RWPE2 (cell line): ENCODE data around the gene PHF1.
A peak's percentile ranks its signal among the peaks of the same experiment; 100 is the strongest.

Experiments used
- ATAC-seq: fragments of 200-7000 bp; cut with Tn5 transposase; 3 replicates; pipeline ENCODE4 v1.9.1; 2021; ENCODE audit warnings: low read depth
- DNase-seq: peaks from one replicate; pipeline ENCODE4 v3.0.0-alpha.2; 2020; ENCODE audit warnings: low spot score
- H3K27ac ChIP-seq: fragments of 450-650 bp; 2 replicates; pipeline ENCODE4 v1.5.1; 2017; ENCODE audit warnings: mild to moderate bottlenecking; ENCODE audit not compliant: poor library complexity, severe bottlenecking
- H3K27me3 ChIP-seq: fragments of 250-450 bp; sonication (Bioruptor Pico); 2 replicates; pipeline ENCODE4 v1.5.1; 2021; ENCODE audit warnings: mild to moderate bottlenecking, moderate library complexity; ENCODE audit not compliant: insufficient read depth, poor library complexity, severe bottlenecking
- H3K36me3 ChIP-seq: fragments of 250-450 bp; sonication (Bioruptor Pico); 2 replicates; pipeline ENCODE4 v1.5.1; 2020; ENCODE audit warnings: low read depth, mild to moderate bottlenecking, moderate library complexity
- H3K4me1 ChIP-seq: fragments of 250-450 bp; sonication (Bioruptor Pico); 2 replicates; pipeline ENCODE4 v1.5.1; 2021; ENCODE audit warnings: mild to moderate bottlenecking, moderate library complexity; ENCODE audit not compliant: insufficient read depth, poor library complexity, severe bottlenecking
- H3K4me3 ChIP-seq: fragments of 250-450 bp; sonication (Bioruptor Pico); 2 replicates; pipeline ENCODE4 v1.5.1; 2021; ENCODE audit warnings: mild to moderate bottlenecking, moderate library complexity; ENCODE audit not compliant: severe bottlenecking
- H3K9me3 ChIP-seq: fragments of 250-450 bp; sonication (Bioruptor Pico); 2 replicates; pipeline ENCODE4 v1.5.1; 2021; ENCODE audit warnings: mild to moderate bottlenecking, moderate library complexity; ENCODE audit not compliant: severe bottlenecking
- TF ChIP-seq, protein P1 (sequence below): fragments of 450-650 bp; IDR thresholded peaks from one replicate; pipeline ENCODE4 v1.5.1; 2017; ENCODE audit warnings: mild to moderate bottlenecking, moderate library complexity; ENCODE audit not compliant: poor library complexity, severe bottlenecking

The PHF1 gene

DNA sequence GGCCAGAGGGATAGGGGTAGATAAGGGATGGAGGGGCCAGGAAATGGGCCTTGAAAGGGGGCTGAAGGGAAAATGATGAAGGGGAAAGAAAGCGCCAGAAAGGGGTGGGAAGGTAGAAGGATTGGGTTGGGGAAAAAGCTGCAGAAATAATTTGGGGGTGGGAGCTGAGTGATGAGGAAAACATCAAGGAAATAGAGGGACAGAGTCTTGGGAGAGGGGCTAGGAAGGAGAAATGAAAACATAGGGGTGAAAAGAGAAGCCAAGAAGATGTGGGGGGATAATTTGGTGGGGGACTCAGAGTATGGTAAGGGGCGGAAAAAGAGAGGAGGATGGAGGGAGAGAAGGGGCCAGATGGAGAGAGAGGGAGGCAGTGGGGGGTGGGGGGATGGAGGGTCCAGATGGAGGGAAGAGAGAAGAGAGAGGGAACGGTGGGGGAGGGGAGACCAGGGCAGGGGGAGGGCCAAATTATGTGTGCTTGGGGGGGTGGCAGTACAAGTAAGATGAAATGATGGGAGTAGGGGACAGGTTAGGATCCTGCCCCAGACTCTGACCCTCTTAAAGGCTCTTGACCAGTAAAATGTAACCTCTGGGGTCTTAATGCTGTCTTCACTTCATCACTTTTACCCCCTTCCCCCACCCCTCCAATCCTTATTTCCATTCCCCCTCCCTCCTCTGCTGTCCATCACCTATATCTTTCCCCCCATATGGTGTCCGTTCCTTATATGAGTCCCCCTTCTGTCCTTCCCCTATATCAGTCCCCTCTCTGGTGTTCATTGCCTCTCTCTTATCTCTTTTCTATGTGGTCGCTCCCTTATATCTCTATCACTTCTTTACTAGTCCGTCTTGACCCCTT, 9.9 kb downstream of the PHF1 start:
- ATAC-seq (no peak), DNase-seq (no peak)
- Histone ChIP-seq H3K4me3 (no peak overlapping the region), H3K27ac (no peak overlapping the region), H3K36me3 (peaks cover 11% of the 10 kb centered on the region), H3K4me1 (peaks cover 14% of the 10 kb centered on the region), H3K27me3 (no peaks in the 10 kb centered on the region), H3K9me3 (no peaks in the 10 kb centered on the region)
- TF ChIP-seq, protein P1, sequence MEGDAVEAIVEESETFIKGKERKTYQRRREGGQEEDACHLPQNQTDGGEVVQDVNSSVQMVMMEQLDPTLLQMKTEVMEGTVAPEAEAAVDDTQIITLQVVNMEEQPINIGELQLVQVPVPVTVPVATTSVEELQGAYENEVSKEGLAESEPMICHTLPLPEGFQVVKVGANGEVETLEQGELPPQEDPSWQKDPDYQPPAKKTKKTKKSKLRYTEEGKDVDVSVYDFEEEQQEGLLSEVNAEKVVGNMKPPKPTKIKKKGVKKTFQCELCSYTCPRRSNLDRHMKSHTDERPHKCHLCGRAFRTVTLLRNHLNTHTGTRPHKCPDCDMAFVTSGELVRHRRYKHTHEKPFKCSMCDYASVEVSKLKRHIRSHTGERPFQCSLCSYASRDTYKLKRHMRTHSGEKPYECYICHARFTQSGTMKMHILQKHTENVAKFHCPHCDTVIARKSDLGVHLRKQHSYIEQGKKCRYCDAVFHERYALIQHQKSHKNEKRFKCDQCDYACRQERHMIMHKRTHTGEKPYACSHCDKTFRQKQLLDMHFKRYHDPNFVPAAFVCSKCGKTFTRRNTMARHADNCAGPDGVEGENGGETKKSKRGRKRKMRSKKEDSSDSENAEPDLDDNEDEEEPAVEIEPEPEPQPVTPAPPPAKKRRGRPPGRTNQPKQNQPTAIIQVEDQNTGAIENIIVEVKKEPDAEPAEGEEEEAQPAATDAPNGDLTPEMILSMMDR: no peak

DNA sequence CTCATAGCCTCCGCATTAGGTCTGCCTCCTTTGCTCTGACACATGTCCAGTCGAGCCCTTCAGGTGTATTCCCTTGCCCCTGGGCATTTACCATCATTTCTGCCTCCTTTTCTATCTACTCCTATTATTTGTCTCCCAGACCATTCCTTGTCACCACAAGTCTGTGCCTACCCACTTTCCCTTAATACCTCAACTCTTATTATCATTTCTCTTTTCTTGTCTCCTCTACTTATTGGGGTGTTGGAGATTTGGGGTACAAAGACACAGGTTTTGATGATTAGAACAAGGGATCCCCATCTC, 10.5 kb downstream of the PHF1 start:
- TF ChIP-seq, protein P1: no peak
- no peak for DNase-seq
- Histone ChIP-seq H3K4me3 (no peak overlapping the region), H3K27me3 (no peaks in the 10 kb centered on the region), H3K36me3 (peaks cover 5% of the 10 kb centered on the region), H3K27ac (no peak overlapping the region), H3K4me1 (peaks cover 12% of the 10 kb centered on the region), H3K9me3 (no peaks in the 10 kb centered on the region)
- ATAC-seq: no peak

DNA sequence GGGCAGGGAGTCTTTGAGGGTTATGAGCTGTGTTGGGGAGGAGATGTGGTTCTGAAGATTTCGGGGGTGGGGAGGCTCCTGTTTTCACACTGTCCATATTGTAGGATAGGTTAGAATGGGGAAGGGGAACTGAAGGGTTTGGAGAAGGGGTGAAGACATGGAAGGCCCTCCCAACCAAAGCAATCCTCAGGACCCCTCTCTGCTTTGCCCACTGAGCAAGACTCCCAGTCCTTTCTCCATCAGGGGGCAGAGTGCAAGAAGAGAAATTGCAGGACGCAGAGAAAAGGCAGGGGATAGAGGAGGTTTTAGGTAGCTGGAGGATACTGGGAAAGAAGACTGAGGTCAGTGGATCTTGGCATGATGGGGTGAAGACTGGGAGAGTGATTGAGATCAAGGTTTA, 13.0 kb downstream of the PHF1 start:
- Histone ChIP-seq H3K27me3 (no peaks in the 10 kb centered on the region), H3K9me3 (no peaks in the 10 kb centered on the region), H3K27ac (no peak overlapping the region), H3K36me3 (no peaks in the 10 kb centered on the region), H3K4me1 (peaks cover 8% of the 10 kb centered on the region), H3K4me3 (no peak overlapping the region)
- no peak for ATAC-seq
- DNase-seq: no peak
- TF ChIP-seq, protein P1: no peak

DNA sequence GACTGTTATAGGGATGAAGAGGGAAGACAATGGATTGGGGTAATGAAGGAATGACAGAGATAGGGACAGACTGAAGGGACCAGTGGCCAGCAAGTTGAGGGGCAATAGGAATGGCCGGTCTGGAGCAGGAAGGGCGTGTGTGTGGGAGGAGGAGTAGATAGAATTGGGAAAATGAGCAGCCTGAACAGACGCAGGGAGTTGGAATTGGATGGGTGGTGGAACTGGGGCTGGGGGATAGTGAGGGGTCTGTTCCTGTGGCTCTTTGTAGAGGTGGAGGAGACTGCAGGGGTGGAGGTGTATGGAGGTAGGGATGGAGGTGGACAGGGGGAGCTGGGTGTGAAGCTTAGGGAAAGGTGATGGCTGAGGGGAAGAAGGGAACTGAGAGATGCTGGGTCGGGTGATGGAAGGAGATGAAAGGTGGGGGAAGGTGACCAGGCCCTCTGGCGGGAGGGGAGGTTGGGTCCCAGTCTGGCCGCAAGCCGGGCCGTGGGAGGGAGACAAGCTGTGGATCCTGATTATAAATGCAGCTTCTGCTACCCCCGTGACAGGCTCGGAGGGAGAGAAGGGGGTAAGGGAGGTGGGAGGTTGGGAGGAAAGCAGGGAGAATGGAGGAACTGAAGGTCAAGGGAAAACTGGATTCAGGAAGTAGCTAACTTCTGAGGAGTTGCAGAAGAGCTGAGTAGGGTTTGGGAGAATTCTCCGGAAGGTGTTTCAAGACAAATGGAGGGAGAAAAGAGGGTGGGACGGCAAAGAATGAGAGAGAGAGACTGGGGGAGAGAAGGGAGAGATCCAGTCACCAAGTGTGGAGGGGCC, 14.2 kb downstream of the PHF1 start:
- DNase-seq (no peak), ATAC-seq (no peak)
- TF ChIP-seq, protein P1: no peak
- peak overlapping the region; percentile 42 for H3K4me3 ChIP-seq
- H3K27ac ChIP-seq: peak overlapping the region; percentile 82
- H3K36me3 ChIP-seq: no peaks in the 10 kb centered on the region
- H3K9me3 ChIP-seq: no peaks in the 10 kb centered on the region
- no peaks in the 10 kb centered on the region for H3K27me3 ChIP-seq
- peaks cover 18% of the 10 kb centered on the region for H3K4me1 ChIP-seq
